GM12878 (cell line): Measurements from ENCODE around the gene ADAMTS3. TPM values are rescaled to one million over a fixed set of nuclear protein-coding genes. Genes with fewer than 3 reads are reported as not detected.

ENCODE experiments used
- ATAC-seq: fragments of 200-7000 bp; cut with Tn5 transposase; 3 replicates; pipeline ENCODE4 v1.9.1; 2020; ENCODE audit warnings: mild to moderate bottlenecking, moderate library complexity
- BruUV-seq: library from RNA; stranded (reverse); fragments of 400-500 nt; replicated peaks from 2 replicates; lab custom pipeline; 2021; lab: Mats Ljungman, UMichigan
- CTCF ChIA-PET: fragments of 300-600 bp; sonication (Branson Sonifier 250); formaldehyde crosslinking; extraction: SDS; loops from one replicate; lab custom pipeline; 2021; ENCODE audit warnings: inconsistent platforms; lab: Yijun Ruan, JAX
- POLR2A ChIA-PET: fragments of 350-600 bp; formaldehyde crosslinking; extraction: SDS; loops from one replicate; lab custom pipeline; 2021; ENCODE audit warnings: inconsistent platforms; lab: Charles Lee
- RAD21 ChIA-PET: fragments of 300-600 bp; sonication (Branson Sonifier 250); formaldehyde crosslinking; loops from one replicate; lab custom pipeline; 2023; ENCODE audit warnings: antibody characterized with exemption; ENCODE audit not compliant: unreplicated experiment; lab: Charles Lee
- SMC1A ChIA-PET: fragments of 300-600 bp; sonication (Branson Sonifier 250); formaldehyde crosslinking; loops from one replicate; lab custom pipeline; 2023; ENCODE audit not compliant: unreplicated experiment, uncharacterized antibody; lab: Charles Lee
- DNase-seq: peaks from one replicate; pipeline ENCODE4 v3.0.0-alpha.2; 2011; ENCODE audit warnings: low read depth, low spot score
- FAIRE-seq: peaks from 3 replicates; lab custom pipeline; 2011; peaks lifted over from hg19 to GRCh38; lab: Jason Lieb, UNC
- H2AFZ ChIP-seq: 2 replicates; pipeline ENCODE4 v1.6.0; 2011; ENCODE audit warnings: low read depth, low read length, control low read depth; ENCODE audit not compliant: control insufficient read depth
- H3K27ac ChIP-seq: 2 replicates; pipeline ENCODE4 v1.5.1; 2011; ENCODE audit warnings: control low read depth; ENCODE audit not compliant: control insufficient read depth, insufficient read depth
- H3K27me3 ChIP-seq, 2 experiments: replicated peaks in 1 of 2; 2 replicates each; pipeline versions ENCODE4 v1.6.0 to v1.6.1; 2011; ENCODE audit warnings: low read length in 1 of 2; ENCODE audit not compliant: control insufficient read depth in 2 of 2, insufficient read depth in 2 of 2
- H3K36me3 ChIP-seq, 2 experiments: 2 replicates each; pipeline ENCODE4 v1.5.1; 2011; ENCODE audit warnings: low read length in 1 of 2; ENCODE audit not compliant: control insufficient read depth in 2 of 2, insufficient read depth in 2 of 2
- H3K4me1 ChIP-seq: 2 replicates; pipeline ENCODE4 v1.6.1; 2011; ENCODE audit warnings: mild to moderate bottlenecking, low read length, moderate library complexity, mixed read lengths; ENCODE audit not compliant: control insufficient read depth, insufficient read depth
- H3K4me2 ChIP-seq: 2 replicates; pipeline ENCODE4 v1.6.0; 2011; ENCODE audit warnings: control low read depth; ENCODE audit not compliant: control insufficient read depth, insufficient read depth
- H3K4me3 ChIP-seq: fragments of 200-600 bp; sonication (generic); 2 replicates; pipeline ENCODE4 v1.5.1; 2016
- H3K79me2 ChIP-seq: 2 replicates; pipeline ENCODE4 v1.6.0; 2011; ENCODE audit warnings: low read length; ENCODE audit not compliant: control insufficient read depth, insufficient read depth
- H3K9ac ChIP-seq: 2 replicates; pipeline ENCODE4 v1.8.0; 2011; ENCODE audit warnings: low read length, control low read depth, mixed read lengths; ENCODE audit not compliant: control insufficient read depth, insufficient read depth
- H3K9me3 ChIP-seq: replicated peaks from 3 replicates; pipeline ENCODE4 v1.5.1; 2011; ENCODE audit warnings: mild to moderate bottlenecking, low read length; ENCODE audit not compliant: control insufficient read depth, insufficient read depth
- H4K20me1 ChIP-seq: 2 replicates; pipeline ENCODE4 v1.6.0; 2011; ENCODE audit not compliant: control insufficient read depth, insufficient read depth
- CHD2 ChIP-seq: IDR thresholded peaks from 2 replicates; pipeline ENCODE4 v1.6.1; 2011; ENCODE audit warnings: low read depth, low read length, improper control_type of control experiment, borderline replicate concordance
- JUNB ChIP-seq: IDR thresholded peaks from 2 replicates; pipeline ENCODE4 v1.6.1; 2016; ENCODE audit warnings: antibody characterized with exemption, mild to moderate bottlenecking
- MYC ChIP-seq: IDR thresholded peaks from 2 replicates; pipeline ENCODE4 v1.6.1; 2011; ENCODE audit warnings: mild to moderate bottlenecking, low read length, moderate library complexity, inconsistent platforms; ENCODE audit not compliant: insufficient read depth, insufficient replicate concordance, insufficient read length, severe bottlenecking
- NFIC ChIP-seq: IDR thresholded peaks from 2 replicates; pipeline ENCODE4 v1.6.1; 2012; ENCODE audit warnings: low read depth, mild to moderate bottlenecking, inconsistent platforms, low read length, moderate library complexity
- NR2C1 ChIP-seq: fragments of 450-650 bp; IDR thresholded peaks from 2 replicates; pipeline ENCODE4 v1.6.1; 2017; ENCODE audit warnings: antibody characterized with exemption, mild to moderate bottlenecking, moderate library complexity
- PAX8 ChIP-seq: fragments of 450-650 bp; IDR thresholded peaks from 2 replicates; pipeline ENCODE4 v1.6.1; 2017; ENCODE audit warnings: mild to moderate bottlenecking, moderate library complexity
- POLR2AphosphoS2 ChIP-seq: IDR thresholded peaks from 2 replicates; pipeline ENCODE4 v1.6.1; 2011; ENCODE audit warnings: low read depth, mild to moderate bottlenecking, low read length, improper control_type of control experiment, moderate library complexity
- SMARCA5 ChIP-seq: fragments of 450-650 bp; IDR thresholded peaks from 2 replicates; pipeline ENCODE4 v1.6.1; 2017; ENCODE audit warnings: mild to moderate bottlenecking
- SREBF2 ChIP-seq: IDR thresholded peaks from 2 replicates; pipeline ENCODE4 v1.6.1; 2012; ENCODE audit warnings: mild to moderate bottlenecking, low read length
- WRNIP1 ChIP-seq: IDR thresholded peaks from 2 replicates; pipeline ENCODE4 v1.6.1; 2011; ENCODE audit warnings: low read depth, low read length, improper control_type of control experiment, borderline replicate concordance
- ZBED1 ChIP-seq: IDR thresholded peaks from 2 replicates; pipeline ENCODE4 v1.6.1; 2016; ENCODE audit warnings: borderline replicate concordance
- ZNF622 ChIP-seq: fragments of 450-650 bp; IDR thresholded peaks from 2 replicates; pipeline ENCODE4 v1.6.1; 2017; ENCODE audit warnings: mild to moderate bottlenecking, inconsistent platforms
- WGBS: methylation state at CpG from one replicate; pipeline ENCODE4 v1.1.6; 2016; ENCODE audit warnings: low lambda C conversion rate; ENCODE audit not compliant: insufficient replicate concordance, insufficient coverage; ENCODE audit errors: missing lambda C conversion rate; 5-methylcytosine and 5-hydroxymethylcytosine counted together
- in situ Hi-C: fragments of 300-500 bp; cut with MboI; formaldehyde crosslinking; loops from 9 replicates; pipeline ENCODE4 v1.14.3; 2018; ENCODE audit warnings: mixed read lengths
- intact Hi-C: fragments of 100-400 bp; cut with micrococcal nuclease; formaldehyde crosslinking; loops from one replicate; pipeline ENCODE4 v1.14.2; 2022; ENCODE audit not compliant: unreplicated experiment
- polyA plus RNA-seq, 11 experiments: library from polyadenylated mRNA; depleted of rRNA in 4 of 11; unstranded in 6 of 11; stranded (reverse) in 5 of 11; fragments of >200 nt; fragmentation: Nextera tagmentation in 4 of 11; fragmentation: Illumina TruSeq in 1 of 11; extraction: Ambion mirVana in 4 of 11; extraction: Trizol in 1 of 11; gene quantifications; 1 replicate in 1 of 11; 2 replicates in 10 of 11; pipeline versions ENCODE4 v1.2.1 to v1.2.3, GENCODE V29; 2011 to 2016; ENCODE audit warnings: inconsistent platforms in 2 of 11, missing spikeins in 2 of 11, low read depth in 1 of 11
- total RNA-seq, 4 experiments: library from RNA; depleted of rRNA in 3 of 4; stranded (reverse); fragments of >200 nt in 3 of 4; fragmentation: Illumina TruSeq in 1 of 4; extraction: Trizol in 1 of 4; gene quantifications; 2 replicates each; pipeline versions ENCODE4 v1.2.1 to v1.2.3, GENCODE V29; 2013 to 2021
- TF ChIP-seq, protein P1 (sequence below): fragments of 450-650 bp; IDR thresholded peaks from 2 replicates; pipeline ENCODE4 v1.6.1; 2016; ENCODE audit warnings: mild to moderate bottlenecking, moderate library complexity, borderline replicate concordance
- TF ChIP-seq, protein P2 (sequence below): IDR thresholded peaks from 2 replicates; pipeline ENCODE4 v1.6.1; 2012; ENCODE audit warnings: improper control_type of control experiment, low read depth, low read length; ENCODE audit not compliant: insufficient replicate concordance
- TF ChIP-seq, protein P3 (sequence below): fragments of 450-650 bp; IDR thresholded peaks from 2 replicates; pipeline ENCODE4 v1.6.1; 2017; ENCODE audit warnings: mild to moderate bottlenecking

The ADAMTS3 gene
- total and polyA plus RNA-seq, 10 of the 15 experiments (the other 5 are each of a cell fraction or from before 2014, with no cell fraction given) = under 0.01 to 0.07 (median 0.02) TPM; not detected in 6

DNA sequence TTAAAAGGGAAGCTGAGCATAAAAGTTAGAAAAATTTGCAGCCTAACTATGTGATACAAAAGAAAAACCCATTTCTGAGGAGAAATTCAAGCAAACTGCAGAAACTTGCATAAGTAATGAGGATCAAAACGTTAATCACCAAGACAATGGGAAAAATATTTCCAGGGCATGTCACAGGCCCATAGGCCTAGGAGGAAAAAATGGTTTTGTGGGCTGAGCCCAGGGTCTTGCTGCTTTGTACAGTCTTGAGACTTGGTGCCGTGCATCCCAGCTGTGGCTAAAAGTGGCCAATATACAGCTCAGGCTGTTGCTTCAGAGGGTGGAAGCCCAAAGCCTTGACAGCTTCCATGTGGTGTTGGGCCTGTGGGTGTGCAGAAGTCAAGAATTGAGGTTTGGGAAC, 37.7 kb upstream of the ADAMTS3 start:
- Histone ChIP-seq H3K4me3 (no peak overlapping the region), H3K79me2 (no peaks in the 10 kb centered on the region), H3K4me1 (no peaks in the 10 kb centered on the region), H3K36me3 (no peaks in the 10 kb centered on the region), H2AFZ (no peak overlapping the region), H3K4me2 (no peak overlapping the region), H4K20me1 (no peaks in the 10 kb centered on the region), H3K9me3 (no peaks in the 10 kb centered on the region), H3K27me3 (no peaks in the 10 kb centered on the region), H3K27ac (no peak overlapping the region), H3K9ac (no peak overlapping the region)
- intact Hi-C loops = no loop called here
- SMC1A ChIA-PET = no interaction called here
- POLR2A ChIA-PET = no interaction called here
- CTCF ChIA-PET = no interaction called here
- RAD21 ChIA-PET = no interaction called here
- no peak for DNase-seq
- WGBS = 0% methylated on average over 2 of the region's 2 CpGs
- in situ Hi-C loops = no loop called here
- no peak for FAIRE-seq
- no TSS peak for BruUV-seq
- ATAC-seq = no peak
- no peak for TF ChIP-seq JUNB
- TF ChIP-seq, protein P1, sequence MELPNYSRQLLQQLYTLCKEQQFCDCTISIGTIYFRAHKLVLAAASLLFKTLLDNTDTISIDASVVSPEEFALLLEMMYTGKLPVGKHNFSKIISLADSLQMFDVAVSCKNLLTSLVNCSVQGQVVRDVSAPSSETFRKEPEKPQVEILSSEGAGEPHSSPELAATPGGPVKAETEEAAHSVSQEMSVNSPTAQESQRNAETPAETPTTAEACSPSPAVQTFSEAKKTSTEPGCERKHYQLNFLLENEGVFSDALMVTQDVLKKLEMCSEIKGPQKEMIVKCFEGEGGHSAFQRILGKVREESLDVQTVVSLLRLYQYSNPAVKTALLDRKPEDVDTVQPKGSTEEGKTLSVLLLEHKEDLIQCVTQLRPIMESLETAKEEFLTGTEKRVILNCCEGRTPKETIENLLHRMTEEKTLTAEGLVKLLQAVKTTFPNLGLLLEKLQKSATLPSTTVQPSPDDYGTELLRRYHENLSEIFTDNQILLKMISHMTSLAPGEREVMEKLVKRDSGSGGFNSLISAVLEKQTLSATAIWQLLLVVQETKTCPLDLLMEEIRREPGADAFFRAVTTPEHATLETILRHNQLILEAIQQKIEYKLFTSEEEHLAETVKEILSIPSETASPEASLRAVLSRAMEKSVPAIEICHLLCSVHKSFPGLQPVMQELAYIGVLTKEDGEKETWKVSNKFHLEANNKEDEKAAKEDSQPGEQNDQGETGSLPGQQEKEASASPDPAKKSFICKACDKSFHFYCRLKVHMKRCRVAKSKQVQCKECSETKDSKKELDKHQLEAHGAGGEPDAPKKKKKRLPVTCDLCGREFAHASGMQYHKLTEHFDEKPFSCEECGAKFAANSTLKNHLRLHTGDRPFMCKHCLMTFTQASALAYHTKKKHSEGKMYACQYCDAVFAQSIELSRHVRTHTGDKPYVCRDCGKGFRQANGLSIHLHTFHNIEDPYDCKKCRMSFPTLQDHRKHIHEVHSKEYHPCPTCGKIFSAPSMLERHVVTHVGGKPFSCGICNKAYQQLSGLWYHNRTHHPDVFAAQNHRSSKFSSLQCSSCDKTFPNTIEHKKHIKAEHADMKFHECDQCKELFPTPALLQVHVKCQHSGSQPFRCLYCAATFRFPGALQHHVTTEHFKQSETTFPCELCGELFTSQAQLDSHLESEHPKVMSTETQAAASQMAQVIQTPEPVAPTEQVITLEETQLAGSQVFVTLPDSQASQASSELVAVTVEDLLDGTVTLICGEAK = no peak
- no peak for TF ChIP-seq WRNIP1
- no peak for TF ChIP-seq SMARCA5
- TF ChIP-seq POLR2AphosphoS2 = no peak
- TF ChIP-seq, protein P2, sequence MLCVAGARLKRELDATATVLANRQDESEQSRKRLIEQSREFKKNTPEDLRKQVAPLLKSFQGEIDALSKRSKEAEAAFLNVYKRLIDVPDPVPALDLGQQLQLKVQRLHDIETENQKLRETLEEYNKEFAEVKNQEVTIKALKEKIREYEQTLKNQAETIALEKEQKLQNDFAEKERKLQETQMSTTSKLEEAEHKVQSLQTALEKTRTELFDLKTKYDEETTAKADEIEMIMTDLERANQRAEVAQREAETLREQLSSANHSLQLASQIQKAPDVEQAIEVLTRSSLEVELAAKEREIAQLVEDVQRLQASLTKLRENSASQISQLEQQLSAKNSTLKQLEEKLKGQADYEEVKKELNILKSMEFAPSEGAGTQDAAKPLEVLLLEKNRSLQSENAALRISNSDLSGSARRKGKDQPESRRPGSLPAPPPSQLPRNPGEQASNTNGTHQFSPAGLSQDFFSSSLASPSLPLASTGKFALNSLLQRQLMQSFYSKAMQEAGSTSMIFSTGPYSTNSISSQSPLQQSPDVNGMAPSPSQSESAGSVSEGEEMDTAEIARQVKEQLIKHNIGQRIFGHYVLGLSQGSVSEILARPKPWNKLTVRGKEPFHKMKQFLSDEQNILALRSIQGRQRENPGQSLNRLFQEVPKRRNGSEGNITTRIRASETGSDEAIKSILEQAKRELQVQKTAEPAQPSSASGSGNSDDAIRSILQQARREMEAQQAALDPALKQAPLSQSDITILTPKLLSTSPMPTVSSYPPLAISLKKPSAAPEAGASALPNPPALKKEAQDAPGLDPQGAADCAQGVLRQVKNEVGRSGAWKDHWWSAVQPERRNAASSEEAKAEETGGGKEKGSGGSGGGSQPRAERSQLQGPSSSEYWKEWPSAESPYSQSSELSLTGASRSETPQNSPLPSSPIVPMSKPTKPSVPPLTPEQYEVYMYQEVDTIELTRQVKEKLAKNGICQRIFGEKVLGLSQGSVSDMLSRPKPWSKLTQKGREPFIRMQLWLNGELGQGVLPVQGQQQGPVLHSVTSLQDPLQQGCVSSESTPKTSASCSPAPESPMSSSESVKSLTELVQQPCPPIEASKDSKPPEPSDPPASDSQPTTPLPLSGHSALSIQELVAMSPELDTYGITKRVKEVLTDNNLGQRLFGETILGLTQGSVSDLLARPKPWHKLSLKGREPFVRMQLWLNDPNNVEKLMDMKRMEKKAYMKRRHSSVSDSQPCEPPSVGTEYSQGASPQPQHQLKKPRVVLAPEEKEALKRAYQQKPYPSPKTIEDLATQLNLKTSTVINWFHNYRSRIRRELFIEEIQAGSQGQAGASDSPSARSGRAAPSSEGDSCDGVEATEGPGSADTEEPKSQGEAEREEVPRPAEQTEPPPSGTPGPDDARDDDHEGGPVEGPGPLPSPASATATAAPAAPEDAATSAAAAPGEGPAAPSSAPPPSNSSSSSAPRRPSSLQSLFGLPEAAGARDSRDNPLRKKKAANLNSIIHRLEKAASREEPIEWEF = no peak
- TF ChIP-seq, protein P3, sequence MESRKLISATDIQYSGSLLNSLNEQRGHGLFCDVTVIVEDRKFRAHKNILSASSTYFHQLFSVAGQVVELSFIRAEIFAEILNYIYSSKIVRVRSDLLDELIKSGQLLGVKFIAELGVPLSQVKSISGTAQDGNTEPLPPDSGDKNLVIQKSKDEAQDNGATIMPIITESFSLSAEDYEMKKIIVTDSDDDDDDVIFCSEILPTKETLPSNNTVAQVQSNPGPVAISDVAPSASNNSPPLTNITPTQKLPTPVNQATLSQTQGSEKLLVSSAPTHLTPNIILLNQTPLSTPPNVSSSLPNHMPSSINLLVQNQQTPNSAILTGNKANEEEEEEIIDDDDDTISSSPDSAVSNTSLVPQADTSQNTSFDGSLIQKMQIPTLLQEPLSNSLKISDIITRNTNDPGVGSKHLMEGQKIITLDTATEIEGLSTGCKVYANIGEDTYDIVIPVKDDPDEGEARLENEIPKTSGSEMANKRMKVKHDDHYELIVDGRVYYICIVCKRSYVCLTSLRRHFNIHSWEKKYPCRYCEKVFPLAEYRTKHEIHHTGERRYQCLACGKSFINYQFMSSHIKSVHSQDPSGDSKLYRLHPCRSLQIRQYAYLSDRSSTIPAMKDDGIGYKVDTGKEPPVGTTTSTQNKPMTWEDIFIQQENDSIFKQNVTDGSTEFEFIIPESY = no peak
- TF ChIP-seq PAX8 = no peak
- TF ChIP-seq NR2C1 = no peak
- TF ChIP-seq SREBF2 = no peak
- TF ChIP-seq ZNF622 = no peak
- TF ChIP-seq NFIC = no peak
- no peak for TF ChIP-seq MYC
- TF ChIP-seq CHD2 = no peak
- no peak for TF ChIP-seq ZBED1
